Stimulated activated naive CD8-positive, alpha-beta T cell treated with anti-CD3 and anti-CD28 coated beads, Interleukin-15, Interleukin-2, amounts not matched to agents 100 ng/mL and 50 ng/mL, for 24 hours (primary cell): ENCODE measurements around the gene DACT2.
"Not testable (repeated sequence)": the region's sequence is repeated elsewhere in the genome, so short reads cannot be mapped to it uniquely, and the experiment has no call there.

ENCODE experiments used
- H3K27ac Mint-ChIP-seq: one replicate; pipeline ENCODE4 v1.8.0; 2021; ENCODE audit warnings: mild to moderate bottlenecking, mixed read lengths
- H3K27me3 Mint-ChIP-seq: one replicate; pipeline ENCODE4 v1.8.0; 2021; ENCODE audit warnings: mixed read lengths
- H3K36me3 Mint-ChIP-seq: one replicate; pipeline ENCODE4 v1.8.0; 2021; ENCODE audit warnings: low read depth, mixed read lengths
- H3K4me1 Mint-ChIP-seq: one replicate; pipeline ENCODE4 v1.8.0; 2021; ENCODE audit warnings: low read depth, mixed read lengths
- H3K4me3 Mint-ChIP-seq: one replicate; pipeline ENCODE4 v1.8.0; 2021; ENCODE audit warnings: mild to moderate bottlenecking, mixed read lengths
- H3K9me3 Mint-ChIP-seq: one replicate; pipeline ENCODE4 v1.8.0; 2021; ENCODE audit warnings: mixed read lengths

Gene DACT2

DNA sequence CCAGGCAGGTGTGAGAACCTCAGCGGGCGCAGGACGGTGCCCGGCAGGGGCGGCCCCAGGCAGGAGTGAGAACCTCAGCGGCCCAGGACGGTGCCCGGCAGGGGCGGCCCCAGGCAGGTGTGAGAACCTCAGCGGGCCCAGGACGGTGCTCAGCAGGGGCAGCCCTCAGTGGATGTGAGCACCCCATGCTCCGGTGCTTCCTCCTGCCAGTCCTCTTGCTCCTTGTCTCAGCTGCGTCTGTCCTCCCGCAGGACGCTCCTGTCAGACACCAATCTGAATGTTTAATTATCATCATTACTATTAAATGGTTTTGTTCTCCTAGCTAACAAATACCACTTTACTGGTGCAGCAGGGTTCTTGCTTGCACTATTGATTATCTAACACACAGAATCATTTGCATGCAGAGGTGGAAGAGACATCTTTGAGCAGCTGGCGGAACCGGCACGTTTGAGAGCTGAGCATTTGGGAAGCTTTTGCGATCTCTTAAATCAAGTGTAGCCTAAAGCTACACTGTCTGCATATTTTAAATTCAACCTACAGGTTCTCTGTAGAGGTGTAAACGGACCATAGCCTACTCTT, 39.4 kb upstream of the DACT2 start:
- H3K4me1 Mint-ChIP-seq: no peaks in the 10 kb centered on the region
- H3K27me3 Mint-ChIP-seq: peaks cover 5% of the 10 kb centered on the region
- peaks cover 4% of the 10 kb centered on the region for H3K9me3 Mint-ChIP-seq
- H3K4me3 Mint-ChIP-seq: no peak overlapping the region
- no peak overlapping the region for H3K27ac Mint-ChIP-seq
- no peaks in the 10 kb centered on the region for H3K36me3 Mint-ChIP-seq

DNA sequence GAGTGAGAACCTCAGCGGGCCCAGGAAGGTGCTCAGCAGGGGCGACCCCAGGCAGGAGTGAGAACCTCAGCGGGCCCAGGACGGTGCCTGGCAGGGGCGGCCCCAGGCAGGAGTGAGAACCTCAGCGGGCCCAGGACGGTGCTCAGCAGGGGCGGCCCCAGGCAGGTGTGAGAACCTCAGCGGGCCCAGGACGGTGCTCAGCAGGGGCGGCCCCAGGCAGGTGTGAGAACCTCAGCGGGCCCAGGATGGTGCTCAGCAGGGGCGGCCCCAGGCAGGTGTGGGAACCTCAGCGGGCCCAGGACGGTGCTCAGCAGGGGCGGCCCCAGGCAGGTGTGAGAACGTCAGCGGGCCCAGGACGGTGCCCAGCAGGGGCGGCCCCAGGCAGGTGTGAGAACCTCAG, 37.3 kb upstream of the DACT2 start:
- not testable (repeated sequence) for H3K9me3 Mint-ChIP-seq, H3K27ac Mint-ChIP-seq, H3K36me3 Mint-ChIP-seq, H3K27me3 Mint-ChIP-seq, H3K4me3 Mint-ChIP-seq, H3K4me1 Mint-ChIP-seq

DNA sequence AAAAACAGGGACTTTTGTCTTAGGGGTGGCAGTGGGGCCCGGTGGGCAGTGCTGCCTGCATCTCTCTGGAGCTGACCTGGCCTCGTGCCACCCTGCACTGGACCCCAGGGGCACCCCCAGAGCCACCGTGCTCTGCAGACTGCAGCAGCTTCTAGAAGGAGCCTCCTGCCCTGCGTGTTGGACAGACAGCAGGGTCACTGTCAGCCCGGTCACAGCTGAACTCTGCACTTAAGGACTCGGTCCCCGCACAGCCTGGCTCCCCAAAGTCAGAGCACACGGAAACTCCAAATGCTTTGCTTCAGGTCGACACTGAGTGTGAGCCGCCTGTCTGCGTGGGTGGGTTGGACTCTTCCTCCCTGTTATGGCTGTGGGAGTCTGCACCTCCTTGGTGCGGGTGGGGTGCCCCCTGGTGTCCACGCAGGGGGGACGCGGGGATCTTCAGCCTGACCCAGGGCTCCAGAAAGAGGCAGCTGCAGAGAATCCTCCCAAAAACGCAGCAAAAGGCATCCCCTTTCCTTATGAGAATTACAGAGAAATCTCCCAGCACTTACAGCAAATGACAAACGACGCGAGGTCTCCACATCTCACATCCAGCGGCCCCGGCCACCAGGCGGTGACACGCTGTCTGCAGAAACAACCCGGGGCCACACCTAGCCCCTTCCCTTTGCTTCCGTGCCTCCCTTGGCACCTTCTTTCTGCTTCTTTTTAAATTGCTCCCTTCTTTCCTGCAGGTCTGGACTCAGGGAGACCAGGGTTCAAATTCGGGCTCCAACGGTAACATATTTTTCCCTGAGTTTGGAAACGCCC, 36.3 kb upstream of the DACT2 start:
- Mint-ChIP-seq H3K27ac (no peak overlapping the region), H3K4me1 (no peaks in the 10 kb centered on the region), H3K27me3 (peaks cover 10% of the 10 kb centered on the region), H3K9me3 (peaks cover 4% of the 10 kb centered on the region), H3K4me3 (no peak overlapping the region), H3K36me3 (no peaks in the 10 kb centered on the region)

DNA sequence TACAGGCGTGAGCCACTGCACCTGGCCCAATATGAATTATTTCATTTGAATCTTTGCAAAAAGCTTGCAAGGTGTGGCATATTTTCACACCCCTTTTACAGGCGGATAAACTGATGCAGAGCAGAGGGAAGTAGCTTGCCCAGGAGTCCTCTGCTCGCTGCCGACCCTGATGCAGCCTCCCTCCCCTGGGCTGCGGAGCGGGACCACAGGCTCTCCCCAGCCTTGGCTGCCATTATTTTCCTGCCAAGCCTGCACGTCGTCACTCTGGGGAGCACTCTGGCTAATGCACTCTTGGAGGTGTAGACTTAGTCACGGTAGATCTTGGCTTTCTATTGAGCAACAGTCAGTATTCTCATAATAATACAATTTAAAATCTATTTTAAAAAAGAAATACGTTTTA, 34.8 kb upstream of the DACT2 start:
- Mint-ChIP-seq H3K27ac (no peak overlapping the region), H3K27me3 (peaks cover 13% of the 10 kb centered on the region), H3K9me3 (peaks cover 7% of the 10 kb centered on the region), H3K4me1 (no peaks in the 10 kb centered on the region), H3K4me3 (no peak overlapping the region), H3K36me3 (no peaks in the 10 kb centered on the region)

DNA sequence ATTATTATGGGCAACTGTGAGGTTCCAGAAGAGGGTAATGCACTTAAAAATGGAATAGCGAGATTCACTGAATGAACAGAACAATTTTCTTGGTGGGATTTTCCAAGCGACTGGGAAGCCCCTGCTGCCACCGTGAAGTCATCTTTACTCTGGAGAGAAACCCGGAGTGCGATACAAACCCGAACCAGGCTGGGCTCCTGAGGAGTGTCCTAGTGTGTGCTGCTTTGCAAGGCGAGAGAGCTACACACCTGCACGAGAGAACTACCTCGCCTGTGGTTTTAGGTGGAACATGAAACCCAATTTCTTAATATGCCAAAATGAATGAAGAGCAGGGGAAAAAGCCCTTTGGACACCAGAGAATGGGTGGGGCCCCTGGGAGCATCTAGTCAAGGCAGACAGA, 33.5 kb upstream of the DACT2 start:
- Mint-ChIP-seq H3K4me3 (no peak overlapping the region), H3K4me1 (no peaks in the 10 kb centered on the region), H3K27me3 (peaks cover 12% of the 10 kb centered on the region), H3K36me3 (no peaks in the 10 kb centered on the region), H3K27ac (no peak overlapping the region), H3K9me3 (peaks cover 5% of the 10 kb centered on the region)

DNA sequence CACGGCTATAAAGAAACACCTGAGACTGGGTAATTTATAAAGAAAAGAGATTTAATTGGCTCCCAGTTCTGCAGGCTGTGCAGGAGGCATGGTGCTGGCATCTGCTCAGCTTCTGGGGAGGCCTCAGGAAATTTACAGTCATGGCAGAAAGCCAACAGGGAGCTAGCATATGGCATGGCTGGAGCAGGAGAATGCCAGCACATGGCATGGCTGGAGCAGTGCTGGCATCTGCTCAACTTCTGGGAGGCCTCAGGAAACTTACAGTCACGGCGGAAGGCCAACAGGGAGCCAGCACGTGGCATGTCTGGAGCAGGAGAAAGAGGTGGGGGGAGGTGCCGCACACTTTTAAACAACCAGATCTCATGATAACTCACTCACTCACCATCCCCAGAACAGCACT, 32.5 kb upstream of the DACT2 start:
- H3K36me3 Mint-ChIP-seq: no peaks in the 10 kb centered on the region
- no peaks in the 10 kb centered on the region for H3K4me1 Mint-ChIP-seq
- no peak overlapping the region for H3K4me3 Mint-ChIP-seq
- peaks cover 5% of the 10 kb centered on the region for H3K9me3 Mint-ChIP-seq
- H3K27me3 Mint-ChIP-seq: peaks cover 12% of the 10 kb centered on the region
- H3K27ac Mint-ChIP-seq: no peak overlapping the region

DNA sequence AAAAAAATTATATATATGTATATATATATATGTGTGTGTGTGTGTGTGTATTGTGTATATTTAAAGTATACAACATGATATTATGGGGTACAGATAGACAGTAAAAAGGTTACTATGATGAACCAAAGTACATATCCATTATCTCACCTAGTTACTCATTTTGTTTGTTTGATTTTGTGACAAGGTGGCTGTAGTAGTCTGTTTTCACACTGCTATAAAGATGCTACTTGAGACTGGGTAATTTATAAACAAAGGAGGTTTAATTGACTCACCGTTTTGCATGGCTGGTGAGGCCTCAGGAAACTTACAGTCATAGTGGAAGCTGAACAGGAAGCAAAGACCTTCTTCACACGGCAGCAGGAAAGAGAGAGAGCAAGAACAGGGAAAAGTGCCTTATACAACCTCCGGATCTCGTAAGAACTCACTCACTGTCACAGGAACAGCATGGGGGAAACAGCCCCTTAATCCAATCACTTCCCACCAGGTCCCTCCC, 30.2 kb upstream of the DACT2 start:
- peaks cover 5% of the 10 kb centered on the region for H3K9me3 Mint-ChIP-seq

DNA sequence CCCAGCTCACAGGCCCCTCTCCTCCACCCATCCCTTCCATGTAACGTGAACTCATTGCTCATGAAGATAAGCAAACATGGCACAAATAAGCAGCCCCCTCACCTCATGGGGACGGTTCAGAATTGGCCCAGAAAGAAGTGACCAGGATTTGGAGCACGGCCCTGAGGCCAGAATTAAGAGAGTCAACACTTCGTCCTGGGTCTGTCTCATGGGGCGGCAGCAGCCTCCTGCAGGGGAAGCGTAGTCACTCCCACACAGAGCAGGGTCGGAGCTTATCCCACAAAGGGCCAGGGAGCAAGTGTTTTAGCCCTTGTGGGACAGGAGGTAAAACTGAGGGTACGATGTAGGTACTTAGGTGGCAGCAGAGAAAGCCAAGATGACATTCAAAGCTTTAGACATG, 28.6 kb upstream of the DACT2 start:
- no peaks in the 10 kb centered on the region for H3K4me1 Mint-ChIP-seq
- H3K27me3 Mint-ChIP-seq: peaks cover 25% of the 10 kb centered on the region
- H3K27ac Mint-ChIP-seq: no peak overlapping the region
- no peaks in the 10 kb centered on the region for H3K36me3 Mint-ChIP-seq
- peaks cover 5% of the 10 kb centered on the region for H3K9me3 Mint-ChIP-seq
- H3K4me3 Mint-ChIP-seq: no peak overlapping the region

More for the DNA sequence above, 30.2 kb upstream of the DACT2 start:
- peaks cover 15% of the 10 kb centered on the region for H3K27me3 Mint-ChIP-seq
- H3K36me3 Mint-ChIP-seq: no peaks in the 10 kb centered on the region
- no peaks in the 10 kb centered on the region for H3K4me1 Mint-ChIP-seq
- H3K4me3 Mint-ChIP-seq: no peak overlapping the region
- H3K27ac Mint-ChIP-seq: peak overlapping the region; percentile 47

DNA sequence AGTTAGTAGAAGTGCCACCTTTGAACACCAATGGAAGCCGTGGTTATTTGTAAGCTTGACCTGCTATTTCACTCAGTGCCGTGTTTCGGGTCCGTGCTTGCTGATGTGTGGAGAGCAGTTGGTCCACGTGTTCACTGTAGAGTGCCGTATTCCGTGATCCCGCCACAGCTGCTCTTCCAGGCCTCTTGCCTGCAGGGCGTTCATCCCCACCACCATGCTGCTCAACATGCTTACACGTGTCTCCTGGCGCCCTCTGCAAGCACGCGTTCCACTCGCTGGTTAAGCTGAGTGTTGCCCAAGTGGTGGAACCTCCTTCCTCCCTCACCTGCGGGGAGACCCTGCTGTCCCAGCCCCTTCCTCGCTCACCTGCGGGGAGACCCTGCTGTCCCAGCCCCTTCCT, 28.0 kb upstream of the DACT2 start:
- Mint-ChIP-seq H3K4me3 (no peak overlapping the region), H3K9me3 (peaks cover 5% of the 10 kb centered on the region), H3K27ac (no peak overlapping the region), H3K36me3 (no peaks in the 10 kb centered on the region), H3K4me1 (no peaks in the 10 kb centered on the region), H3K27me3 (peaks cover 25% of the 10 kb centered on the region)

DNA sequence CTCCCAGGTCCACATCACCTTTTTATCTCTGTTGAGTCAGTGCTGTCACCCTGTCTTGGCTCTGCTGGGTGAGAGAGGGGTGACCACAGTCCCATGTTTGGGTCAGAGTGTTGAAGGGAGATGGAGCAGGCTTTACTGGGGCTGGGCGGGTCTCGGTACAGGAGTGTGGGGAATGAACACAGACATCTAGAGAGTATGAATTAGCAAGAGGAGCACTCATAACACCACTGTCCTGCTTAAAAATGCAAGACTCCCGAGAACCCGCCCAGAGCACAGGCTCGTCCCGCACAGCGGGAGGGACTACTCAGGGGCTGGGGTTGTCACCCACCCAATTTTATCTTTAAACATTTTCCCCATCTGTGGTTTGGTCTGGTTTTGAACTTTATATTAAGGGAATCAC, 27.5 kb upstream of the DACT2 start:
- H3K27ac Mint-ChIP-seq: no peak overlapping the region
- H3K4me3 Mint-ChIP-seq: no peak overlapping the region
- peaks cover 25% of the 10 kb centered on the region for H3K27me3 Mint-ChIP-seq
- no peaks in the 10 kb centered on the region for H3K36me3 Mint-ChIP-seq
- no peaks in the 10 kb centered on the region for H3K4me1 Mint-ChIP-seq
- peaks cover 5% of the 10 kb centered on the region for H3K9me3 Mint-ChIP-seq

DNA sequence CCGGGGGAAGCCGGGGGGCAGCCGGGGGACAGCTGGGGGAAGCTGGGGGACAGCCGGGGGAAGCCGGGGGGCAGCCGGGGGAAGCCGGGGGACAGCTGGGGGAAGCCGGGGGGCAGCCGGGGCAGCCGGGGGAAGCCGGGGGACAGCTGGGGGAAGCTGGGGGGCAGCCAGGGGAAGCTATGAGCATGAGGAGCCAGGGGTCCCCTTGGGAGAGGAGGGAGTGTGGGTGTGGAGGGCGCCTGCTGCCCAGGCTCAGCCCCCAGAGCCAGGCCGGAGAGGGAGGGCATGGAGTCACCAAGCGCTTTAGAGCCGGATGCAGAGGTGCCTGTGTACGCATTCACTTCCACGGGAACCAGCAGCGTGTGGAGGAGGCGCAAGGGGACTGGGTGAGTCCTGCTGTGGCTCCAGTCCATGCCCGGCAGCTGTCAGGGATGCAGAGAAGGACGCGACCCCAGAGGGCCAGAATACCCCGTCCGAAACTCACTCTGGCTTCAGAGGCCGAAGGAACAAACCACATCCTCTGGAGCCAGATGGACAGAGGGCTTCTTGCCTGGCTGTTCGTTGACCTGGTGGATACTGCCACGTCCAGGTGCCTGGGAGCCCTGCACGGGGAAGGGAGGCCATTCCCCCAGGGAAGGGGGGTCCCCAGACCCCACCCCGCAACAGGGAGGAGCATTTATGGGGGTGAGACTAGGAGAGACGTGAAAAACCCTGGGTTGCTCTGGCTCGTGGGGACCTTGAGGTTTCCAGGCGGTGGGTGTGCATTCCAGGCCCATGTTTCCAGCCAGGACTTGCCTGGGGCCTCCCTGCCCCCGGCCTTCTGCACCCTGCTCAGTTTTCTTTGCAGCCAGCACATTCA, 26.5 kb upstream of the DACT2 start:
- Mint-ChIP-seq H3K27me3 (peaks cover 28% of the 10 kb centered on the region), H3K36me3 (no peaks in the 10 kb centered on the region), H3K9me3 (peaks cover 5% of the 10 kb centered on the region), H3K4me1 (no peaks in the 10 kb centered on the region), H3K27ac (no peak overlapping the region), H3K4me3 (no peak overlapping the region)

DNA sequence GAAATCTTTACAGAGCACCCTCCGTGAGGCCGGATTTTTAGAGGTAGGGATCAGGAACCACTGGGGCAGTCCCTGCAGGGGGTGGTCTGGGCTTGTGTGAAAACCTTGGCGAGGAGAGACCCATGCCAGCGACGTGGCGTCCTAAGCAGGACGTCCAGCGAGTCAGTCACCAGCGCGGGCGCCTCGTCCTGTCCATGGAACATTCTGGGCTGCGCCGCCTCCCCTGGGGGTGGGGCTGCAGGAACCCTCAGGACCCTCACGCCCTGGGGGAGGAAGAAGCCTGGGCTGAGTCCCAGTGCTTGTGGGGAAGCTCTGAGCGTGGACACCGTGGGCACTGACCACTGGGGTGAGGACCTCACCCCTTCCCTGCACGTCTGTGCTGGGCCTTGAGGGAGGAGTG, 25.7 kb upstream of the DACT2 start:
- H3K9me3 Mint-ChIP-seq: peaks cover 5% of the 10 kb centered on the region
- peaks cover 30% of the 10 kb centered on the region for H3K27me3 Mint-ChIP-seq

DNA sequence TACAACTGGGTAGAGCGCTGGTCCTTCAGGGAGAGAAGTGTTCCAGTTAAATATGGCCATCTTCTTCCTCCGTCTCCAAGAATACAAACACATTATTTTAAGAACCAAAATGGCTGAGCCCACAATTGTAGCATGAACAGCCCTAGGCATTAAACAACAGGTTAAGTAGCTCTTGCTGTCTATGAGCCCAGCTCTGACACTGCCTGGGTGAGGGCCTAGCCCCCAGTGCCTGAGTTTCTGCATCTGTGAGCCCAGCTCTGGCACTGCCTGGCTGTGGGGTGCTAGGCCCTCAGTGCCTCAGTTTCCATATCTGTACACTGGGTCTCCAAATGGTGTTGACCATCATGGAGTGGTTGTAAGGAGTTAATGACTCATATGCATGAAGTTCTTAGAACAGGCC, 24.8 kb upstream of the DACT2 start:
- Mint-ChIP-seq H3K27ac (no peak overlapping the region), H3K27me3 (peaks cover 23% of the 10 kb centered on the region), H3K36me3 (no peaks in the 10 kb centered on the region), H3K9me3 (no peaks in the 10 kb centered on the region), H3K4me1 (no peaks in the 10 kb centered on the region), H3K4me3 (no peak overlapping the region)

More for the DNA sequence above, 25.7 kb upstream of the DACT2 start:
- no peak overlapping the region for H3K4me3 Mint-ChIP-seq
- H3K4me1 Mint-ChIP-seq: no peaks in the 10 kb centered on the region
- H3K36me3 Mint-ChIP-seq: no peaks in the 10 kb centered on the region
- no peak overlapping the region for H3K27ac Mint-ChIP-seq

DNA sequence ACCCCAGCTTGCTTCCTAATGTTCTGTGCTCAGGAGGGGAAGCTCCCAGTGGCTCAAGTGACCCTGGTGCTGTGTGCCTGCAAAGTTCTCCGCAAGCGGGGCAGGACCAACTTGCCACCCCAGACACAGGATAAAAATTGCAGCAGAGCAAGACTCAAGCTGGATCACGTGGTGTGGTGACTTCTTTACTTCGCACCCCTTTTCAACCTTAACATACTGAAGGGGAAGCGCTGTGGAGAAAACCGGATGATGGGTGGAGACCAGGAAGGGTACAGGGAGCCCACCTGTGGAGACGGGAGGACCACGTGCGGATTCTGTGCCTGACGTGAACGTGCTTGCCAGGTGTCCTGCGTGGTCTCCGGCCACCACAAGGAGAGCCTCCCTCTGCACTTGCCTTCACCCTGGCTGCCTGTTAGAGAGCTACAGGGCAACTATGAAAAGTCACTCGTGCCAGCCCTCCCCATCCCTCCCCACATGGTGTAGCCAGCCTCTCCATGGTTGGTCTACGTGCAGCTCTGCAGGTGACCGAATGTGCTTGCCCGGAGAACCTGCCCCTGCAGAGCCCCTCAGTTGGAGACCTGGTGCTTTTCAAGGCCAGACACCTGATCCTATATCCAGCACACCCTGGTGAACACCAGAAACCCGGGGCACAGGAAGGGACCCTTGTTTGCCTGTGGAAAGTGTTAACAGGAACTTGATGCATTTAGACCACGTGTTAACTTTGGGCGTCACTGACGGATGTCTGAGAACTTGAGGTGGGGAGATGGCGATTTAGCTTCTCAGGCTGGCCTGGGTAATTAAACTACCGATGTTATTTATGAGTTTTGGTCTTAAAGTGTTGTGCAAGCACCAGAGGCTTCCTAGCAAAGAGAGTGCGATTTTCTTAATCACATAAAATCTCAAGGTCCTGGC, 23.9 kb upstream of the DACT2 start:
- Mint-ChIP-seq H3K36me3 (no peaks in the 10 kb centered on the region), H3K9me3 (no peaks in the 10 kb centered on the region), H3K27ac (no peak overlapping the region), H3K4me3 (no peak overlapping the region), H3K4me1 (no peaks in the 10 kb centered on the region), H3K27me3 (peaks cover 23% of the 10 kb centered on the region)
